ENCODE measurements around the gene HM13.
"Not testable (repeated sequence)": the region's sequence is repeated elsewhere in the genome, so short reads cannot be mapped to it uniquely, and the experiment has no call there.

The HM13 gene

DNA sequence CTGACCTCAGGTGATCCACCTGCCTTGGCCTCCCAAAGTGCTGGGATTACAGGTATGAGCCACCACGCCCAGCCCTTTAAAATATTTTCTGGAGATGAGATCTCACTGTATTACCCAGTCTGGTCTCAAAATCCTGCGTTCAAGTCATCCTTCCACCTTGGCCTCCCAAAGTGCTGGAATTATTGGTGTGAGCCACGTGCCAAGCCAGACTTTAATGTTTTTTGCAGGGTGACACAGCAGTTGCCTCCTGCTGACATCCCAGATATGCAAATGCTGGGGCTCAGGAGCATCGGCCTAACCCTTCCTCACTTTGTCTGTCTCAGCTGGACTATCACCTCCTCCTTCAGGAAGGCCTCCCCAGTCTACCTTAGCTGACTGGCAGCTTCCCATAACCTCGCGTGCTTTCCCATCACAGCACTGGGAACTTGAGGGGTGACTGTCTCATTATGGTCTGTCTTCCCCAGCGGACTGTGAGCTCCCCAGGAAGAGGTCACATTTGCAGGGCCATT, 76.5 kb downstream of the HM13 start:
- DNase-seq (ENCODE audit: low read depth): no peak

DNA sequence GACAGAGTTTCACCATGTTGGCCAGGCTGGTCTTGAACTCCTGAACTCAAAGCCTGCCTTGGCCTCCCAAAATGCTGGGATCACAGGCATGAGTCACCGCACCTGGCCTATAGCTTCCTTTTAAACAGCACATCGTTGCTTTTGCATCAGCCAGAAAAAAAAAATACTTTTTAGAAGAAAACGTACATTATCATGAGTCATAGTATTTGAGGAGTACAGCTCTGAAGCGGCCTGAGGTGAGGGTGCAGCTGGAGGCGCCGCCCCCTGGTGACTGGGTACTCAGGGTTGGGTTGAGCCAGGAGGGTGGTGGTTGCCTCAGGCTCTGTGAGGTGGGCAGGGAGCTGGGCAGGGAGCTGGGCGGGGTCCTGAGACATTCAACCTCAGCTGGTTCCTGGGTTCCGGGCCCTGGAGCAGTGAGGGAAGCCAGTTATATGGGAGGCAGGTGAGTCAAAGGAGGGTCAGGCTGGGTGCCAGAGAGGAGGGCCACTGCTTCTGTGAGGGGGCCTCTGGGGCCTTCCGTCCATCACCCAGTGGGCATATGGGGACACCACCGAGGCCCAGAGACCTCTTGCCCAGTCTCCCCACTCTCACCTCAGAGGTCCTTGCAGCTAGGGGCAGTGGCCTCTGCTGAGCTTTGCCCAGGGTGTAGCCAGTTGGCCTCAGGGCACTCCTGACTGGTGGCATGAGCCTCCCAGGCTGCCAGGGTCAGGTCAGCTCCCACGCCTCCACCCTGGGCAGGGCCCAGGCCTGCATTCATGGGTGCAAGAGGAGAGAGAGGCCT, 79.2 kb downstream of the HM13 start:
- no peak for DNase-seq (ENCODE audit: low read depth)

DNA sequence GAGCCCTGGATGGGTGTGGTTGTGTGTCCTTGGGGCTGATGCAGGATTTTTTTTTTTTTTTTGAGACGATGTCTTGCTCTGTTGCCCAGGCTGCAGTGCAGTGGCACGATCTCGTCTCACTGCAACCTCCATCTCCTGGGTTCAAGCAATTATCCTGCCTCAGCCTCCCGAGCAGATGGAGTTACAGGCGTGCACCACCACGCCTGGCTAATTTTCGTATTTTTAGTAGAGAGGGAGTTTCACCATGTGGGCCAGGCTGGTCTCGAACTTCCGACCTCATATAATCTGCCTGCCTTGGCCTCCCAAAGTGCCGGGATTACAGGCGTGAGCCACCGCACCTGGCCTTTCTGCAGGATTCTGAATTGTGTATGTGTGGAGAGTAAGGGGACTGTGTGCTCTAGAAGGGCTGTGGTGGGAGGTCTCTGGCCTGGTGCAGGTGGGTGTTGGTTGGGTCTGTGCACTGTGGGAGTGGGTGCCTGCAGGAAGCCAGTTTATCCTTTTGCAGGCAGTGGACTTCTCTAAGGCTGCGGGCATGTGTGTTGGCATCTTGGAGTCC, 79.8 kb downstream of the HM13 start:
- DNase-seq (ENCODE audit: low read depth): no peak

DNA sequence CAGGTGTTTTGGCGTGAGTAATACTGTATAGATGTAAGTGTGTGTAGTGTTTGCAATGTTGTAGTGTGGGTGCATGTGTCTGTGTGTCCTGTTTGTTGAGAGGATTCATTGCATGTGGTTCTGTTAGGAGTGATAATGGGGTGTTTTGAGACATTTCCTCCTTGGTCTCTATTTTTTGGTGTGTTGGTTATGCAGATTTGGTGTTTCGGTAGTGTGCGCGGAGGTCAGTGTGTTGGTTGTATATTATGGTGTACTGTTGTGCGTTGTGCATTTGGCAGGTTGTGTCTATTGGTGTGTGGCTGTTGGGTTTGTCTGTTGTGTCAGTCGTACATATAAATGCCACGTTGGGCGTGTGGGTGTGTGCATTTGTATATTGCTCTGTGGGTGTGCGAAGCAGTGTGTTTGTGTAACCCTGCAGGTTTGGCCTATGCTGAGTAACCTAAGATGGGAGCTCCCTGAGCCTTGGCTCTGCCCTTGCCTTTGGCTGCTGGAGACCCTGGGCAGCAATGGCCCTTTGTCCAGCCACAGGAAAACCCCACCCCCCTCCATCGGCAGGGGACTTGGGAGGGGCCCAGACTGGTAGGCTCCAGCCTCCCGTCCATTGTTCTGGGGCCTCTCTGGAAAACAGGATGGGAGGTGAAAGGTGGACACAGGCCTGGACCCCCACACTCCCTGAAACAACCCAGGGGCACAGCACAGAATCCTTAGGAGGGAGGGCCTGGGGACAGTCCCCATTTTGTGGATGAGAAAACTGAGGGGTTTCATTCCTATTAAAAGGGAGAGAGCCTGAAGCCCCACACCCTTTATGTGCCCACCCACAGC, 80.5 kb downstream of the HM13 start:
- no peak for DNase-seq (ENCODE audit: low read depth)

DNA sequence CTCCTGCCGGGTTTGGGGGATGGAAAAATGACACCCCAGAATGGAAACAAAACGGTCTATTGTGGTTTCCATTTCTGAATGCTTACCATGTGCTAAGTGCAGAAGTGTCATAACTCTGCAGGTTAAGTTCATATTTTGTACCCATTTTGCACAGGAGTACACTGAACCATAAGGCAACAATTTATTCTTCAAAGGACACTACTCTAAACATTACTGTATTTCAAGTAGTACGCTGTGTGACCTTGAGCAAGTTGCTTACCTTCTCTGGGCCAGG, 81.1 kb downstream of the HM13 start:
- DNase-seq (ENCODE audit: low read depth): no peak

DNA sequence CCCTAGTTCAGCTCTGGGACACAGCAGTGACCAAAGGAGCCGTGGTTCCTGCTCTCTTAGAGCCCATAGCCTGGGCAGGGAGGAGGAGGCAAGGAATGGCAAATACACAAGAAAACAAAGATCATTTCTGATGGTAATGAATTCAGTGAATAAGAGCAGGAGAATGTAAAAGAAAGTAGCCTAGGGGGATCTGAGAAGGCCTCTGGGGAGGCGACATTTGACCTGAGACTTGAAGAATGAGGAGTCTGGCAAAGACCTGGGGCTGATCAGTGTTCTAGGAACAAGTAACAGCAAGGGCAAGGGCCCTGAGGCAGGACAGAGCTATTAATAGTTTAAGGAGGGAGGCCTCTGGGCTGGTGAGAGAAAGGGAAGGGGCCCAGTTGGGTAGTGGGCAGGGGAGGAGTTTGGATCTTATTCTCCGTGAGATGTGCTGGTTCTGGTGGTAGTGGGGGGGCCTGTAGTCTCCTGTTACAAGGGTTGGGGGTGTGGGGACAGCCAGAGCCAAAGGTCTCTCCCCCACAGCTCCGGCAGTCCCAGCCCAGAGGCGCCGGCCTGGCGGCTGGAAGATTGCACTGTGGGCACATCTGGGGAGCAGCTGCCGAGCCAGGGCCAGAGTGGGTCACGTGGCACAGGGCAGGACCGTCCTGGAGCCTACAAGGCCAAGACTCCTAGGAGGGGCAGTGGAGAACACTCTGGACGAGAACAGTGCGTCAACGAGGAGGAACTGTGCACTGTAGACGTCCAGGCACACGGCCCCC, 81.6 kb downstream of the HM13 start:
- DNase-seq (ENCODE audit: low read depth): peak; percentile 82

DNA sequence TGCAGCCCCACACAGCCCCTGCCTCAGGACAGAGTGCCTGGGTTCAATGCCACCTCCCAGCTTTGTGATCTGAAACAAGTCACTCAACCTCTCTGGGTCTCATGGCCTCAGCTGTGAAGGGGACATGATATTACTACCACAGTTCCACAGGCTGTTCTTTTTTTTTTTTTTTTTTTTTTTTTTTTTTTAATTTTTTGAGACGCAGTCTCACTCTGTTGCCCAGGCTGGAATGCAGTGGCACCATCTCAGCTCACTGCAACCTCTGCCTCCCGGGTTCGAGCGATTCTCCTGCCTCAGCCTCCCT, 82.1 kb downstream of the HM13 start:
- not testable (repeated sequence) for DNase-seq (ENCODE audit: low read depth)

DNA sequence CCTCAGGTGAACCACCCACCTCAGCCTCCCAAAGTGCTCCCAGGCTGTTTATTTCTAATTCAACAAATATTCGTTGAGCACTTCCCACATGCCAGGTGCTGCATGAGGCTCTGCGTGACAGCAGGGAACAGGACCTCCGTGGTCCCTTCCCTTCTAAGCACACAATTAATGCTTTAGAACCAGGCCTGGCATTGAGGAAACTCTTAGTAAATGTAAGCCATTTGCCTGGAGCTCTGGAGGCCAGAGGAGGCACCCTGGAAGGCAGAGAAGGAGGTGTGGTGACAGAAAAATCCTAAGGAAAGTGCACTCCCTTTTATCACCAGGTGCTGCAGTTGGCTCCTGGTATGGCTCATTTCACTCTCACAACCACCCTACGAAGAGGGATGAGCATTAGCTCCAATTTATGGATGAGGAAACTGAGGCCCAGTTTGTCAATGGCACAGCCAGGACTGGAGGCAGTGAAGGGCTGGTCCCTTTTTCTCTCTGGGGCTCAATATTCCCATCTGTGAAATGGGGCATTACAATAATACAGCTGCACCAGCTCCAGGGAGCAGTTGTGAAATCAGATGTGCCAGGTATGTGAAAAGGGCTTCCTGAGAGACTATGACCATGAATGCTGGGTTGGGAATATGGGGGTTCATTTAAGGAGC, 82.7 kb downstream of the HM13 start:
- no peak for DNase-seq (ENCODE audit: low read depth)

DNA sequence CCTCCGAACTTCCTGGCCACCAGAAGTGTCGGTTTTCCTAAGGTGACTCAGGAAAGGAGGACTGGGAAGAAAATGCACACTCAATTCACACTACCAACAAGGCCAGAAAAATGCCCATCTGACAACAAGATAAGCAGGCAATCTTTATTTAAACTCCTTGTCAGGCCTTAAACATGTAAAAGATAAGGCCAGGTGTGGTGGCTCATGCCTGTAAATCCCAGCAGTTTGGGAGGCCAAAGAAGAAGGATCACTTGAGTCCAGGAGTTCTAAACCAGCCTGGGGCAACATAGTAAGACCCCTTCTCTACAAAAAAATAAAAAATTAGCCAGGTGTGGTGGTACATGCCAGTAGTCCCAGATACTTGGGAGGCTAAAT, 83.2 kb downstream of the HM13 start:
- DNase-seq (ENCODE audit: low read depth): no peak

DNA sequence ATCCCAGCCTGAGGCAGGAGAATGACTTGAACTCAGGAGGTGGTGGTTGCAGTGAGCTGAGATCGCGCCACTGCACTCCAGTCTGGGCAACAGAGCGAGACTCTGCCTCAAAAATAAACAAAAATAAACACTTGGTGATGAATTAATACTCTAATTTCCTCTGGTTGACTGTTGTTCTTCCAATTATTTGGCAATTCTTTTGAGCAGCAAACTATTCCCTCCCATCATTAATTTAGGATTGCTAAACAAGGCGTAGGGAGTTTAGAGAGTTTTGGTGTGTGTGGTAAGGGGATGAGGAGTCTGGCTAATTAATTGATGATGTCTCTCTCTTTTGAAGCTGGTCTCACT, 88.2 kb downstream of the HM13 start:
- DNase-seq (ENCODE audit: low read depth): no peak

DNA sequence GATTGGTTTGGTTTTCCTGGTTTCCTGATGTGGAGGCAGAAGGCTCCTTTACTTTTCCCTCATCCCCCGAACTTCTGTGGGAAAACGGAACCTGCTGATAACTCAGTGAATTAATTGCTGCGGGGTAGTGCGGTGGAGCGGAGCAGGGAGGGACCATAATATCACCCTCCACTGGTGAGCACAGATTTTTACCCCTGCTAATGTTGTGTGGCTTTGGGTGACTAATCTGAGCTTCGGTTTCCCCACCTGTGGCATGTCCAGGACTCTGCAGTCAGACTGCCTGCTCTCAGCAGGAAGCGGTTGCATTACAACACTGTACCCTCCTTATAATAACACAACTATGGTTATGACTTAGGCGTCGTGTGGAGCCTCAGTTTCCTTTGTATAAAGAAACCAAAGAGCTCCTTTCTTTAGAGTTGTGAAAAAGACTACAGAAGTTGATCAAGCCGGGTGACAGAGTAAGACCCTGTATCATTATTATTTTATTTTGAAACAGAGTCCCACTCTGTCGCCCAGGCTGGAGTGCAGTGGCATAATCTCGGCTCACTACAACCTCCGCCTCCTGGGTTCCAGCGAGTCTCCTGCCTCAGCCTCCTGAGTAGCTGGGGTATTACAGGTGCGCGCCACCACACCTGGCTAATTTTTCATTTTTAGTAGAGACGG, 88.7 kb downstream of the HM13 start:
- DNase-seq (ENCODE audit: low read depth): no peak

DNA sequence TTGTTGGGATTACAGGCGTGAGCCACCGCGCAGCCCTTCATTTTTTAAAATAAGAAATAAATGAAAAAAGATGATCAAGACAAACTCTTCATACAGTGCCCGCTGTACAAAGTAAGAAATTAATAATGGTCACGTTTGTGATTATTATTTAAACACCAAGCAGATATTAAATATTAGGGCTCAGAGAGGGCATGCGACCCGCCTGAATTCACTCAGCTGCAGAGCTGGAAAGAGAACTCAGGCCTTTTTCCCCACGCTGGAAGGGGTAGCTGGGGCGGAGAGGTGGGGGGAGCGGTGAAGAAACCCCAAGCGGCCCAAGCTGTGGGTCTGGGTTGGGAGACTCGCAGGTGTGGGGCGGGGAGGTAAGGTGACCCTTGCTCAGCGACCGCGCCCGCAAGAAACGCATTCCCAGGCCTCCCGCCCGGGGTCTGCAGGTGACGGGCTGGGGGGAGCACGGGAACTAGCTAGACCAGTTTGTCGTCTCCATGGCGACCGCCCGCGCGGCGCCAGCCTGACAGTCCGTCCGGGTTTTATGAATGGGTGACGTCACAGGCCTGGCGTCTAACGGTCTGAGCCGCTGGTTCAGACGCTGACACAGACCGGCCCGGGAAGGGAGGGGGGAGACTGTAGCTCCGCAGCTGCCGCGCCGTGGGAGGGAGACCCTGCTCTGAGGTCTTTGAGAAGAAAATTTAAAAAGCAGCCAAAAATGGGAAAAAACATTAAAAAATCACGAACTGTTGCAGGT, 89.8 kb downstream of the HM13 start:
- peak; percentile 94 for DNase-seq (ENCODE audit: low read depth)

DNA sequence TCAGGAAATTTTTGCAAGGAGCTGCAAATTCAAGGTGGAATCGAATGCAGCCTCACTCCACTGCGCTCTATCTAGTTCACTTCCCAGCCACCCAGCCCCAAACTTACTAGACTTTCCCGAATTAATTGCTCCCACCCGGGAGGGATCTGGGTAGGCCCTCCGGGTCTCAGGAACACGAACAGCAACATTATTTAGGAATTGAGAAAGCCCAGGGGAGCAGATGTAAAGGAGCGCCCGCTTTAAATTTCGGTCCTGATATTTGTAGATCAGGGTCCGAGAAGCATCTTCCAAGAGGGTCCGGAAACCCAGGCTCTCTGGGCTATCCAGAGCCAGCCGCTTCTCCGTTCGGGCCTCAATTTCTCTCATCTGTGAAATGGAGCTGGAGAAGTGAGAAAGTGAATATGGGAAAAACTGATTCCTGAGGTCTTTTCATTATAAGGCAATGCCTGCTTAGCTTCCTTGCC, 90.4 kb downstream of the HM13 start:
- no peak for DNase-seq (ENCODE audit: low read depth)

DNA sequence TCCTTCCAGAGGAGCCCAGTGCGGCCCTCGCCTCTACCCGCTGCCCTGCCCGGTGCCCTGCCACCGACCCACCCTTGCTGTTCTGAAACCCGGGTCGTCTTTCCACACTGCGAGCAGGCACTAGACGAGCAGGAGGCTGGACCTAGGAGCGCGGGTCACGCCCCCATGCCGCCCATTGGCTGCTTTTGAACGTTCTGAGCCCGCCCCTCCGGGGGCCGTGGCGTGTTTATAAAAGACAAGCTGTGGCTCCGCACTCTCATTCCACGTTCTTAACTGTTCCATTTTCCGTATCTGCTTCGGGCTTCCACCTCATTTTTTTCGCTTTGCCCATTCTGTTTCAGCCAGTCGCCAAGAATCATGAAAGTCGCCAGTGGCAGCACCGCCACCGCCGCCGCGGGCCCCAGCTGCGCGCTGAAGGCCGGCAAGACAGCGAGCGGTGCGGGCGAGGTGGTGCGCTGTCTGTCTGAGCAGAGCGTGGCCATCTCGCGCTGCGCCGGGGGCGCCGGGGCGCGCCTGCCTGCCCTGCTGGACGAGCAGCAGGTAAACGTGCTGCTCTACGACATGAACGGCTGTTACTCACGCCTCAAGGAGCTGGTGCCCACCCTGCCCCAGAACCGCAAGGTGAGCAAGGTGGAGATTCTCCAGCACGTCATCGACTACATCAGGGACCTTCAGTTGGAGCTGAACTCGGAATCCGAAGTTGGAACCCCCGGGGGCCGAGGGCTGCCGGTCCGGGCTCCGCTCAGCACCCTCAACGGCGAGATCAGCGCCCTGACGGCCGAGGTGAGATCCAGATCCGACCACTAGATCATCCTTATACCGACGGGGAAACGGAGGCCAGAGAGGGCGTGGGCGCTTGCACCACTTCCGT, 91.0 kb downstream of the HM13 start, which contains the start of gene ID1:
Gene ID1, plus strand, starts transcription at position 259 of the 871 bp plus-strand sequence. Its CDS starts 99 bp downstream, at position 358.
- DNase-seq (ENCODE audit: low read depth): peak; percentile 94

DNA sequence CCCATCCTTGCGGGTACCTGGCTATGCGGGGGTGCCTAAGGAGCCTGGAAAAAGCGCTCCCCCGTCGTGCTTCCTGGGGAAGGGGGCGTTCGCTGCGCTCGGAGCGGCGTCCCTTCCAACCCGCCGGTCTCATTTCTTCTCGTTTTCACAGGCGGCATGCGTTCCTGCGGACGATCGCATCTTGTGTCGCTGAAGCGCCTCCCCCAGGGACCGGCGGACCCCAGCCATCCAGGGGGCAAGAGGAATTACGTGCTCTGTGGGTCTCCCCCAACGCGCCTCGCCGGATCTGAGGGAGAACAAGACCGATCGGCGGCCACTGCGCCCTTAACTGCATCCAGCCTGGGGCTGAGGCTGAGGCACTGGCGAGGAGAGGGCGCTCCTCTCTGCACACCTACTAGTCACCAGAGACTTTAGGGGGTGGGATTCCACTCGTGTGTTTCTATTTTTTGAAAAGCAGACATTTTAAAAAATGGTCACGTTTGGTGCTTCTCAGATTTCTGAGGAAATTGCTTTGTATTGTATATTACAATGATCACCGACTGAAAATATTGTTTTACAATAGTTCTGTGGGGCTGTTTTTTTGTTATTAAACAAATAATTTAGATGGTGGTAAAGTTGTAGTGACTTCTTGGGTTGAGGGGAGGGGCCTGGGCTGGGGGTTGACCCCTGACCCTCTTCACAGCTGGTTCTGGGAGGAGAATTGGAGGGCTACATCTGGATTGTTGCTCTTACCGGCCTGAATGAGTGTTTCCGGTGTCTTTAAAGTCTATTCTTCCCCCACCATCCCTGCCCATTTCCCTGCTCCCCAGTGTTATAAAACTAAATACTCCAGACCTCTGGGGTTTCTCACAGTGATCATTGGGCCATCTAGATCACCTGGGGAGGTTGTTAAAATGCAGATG, 91.9 kb downstream of the HM13 start:
- DNase-seq (ENCODE audit: low read depth): no peak

DNA sequence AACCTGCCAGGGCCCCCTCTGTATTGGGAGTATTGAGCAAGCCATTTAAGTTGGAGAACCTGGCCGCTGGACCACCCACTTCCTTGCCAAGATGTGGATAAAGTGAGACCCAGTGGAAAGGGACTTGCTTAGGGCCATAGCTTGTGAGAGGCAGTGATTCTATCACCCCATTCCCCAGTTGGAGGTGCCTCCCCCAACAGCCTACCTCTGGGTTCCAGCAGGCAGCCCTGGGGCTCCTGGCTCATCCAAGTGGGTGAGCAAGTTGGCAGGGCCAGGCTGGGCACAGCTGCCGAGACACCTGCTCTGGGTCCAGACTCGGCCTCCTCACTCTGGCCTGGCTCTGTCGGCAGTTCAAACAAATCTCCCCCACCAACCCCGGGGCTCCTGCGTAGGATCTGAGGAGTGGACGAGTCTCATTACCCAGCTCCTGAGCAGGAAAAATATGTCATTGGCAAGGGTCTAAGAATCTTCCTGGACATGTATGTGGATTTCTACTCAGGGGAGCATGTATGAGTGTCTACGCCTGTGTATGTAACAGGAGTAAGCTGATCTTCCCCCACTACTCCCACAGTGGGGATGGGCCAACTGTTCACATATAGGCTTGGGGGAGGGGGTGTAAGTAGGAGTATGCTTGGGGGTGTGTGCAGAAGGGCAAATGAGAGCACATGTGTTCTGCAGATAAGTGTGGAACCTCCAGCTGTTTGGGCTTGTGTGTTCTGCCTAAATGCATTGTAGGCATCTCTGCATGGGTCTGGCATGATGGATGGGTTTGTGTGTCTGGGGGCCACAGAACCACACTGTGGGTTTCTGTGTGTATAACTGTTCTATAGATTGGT, 92.8 kb downstream of the HM13 start:
- DNase-seq (ENCODE audit: low read depth): no peak

DNA sequence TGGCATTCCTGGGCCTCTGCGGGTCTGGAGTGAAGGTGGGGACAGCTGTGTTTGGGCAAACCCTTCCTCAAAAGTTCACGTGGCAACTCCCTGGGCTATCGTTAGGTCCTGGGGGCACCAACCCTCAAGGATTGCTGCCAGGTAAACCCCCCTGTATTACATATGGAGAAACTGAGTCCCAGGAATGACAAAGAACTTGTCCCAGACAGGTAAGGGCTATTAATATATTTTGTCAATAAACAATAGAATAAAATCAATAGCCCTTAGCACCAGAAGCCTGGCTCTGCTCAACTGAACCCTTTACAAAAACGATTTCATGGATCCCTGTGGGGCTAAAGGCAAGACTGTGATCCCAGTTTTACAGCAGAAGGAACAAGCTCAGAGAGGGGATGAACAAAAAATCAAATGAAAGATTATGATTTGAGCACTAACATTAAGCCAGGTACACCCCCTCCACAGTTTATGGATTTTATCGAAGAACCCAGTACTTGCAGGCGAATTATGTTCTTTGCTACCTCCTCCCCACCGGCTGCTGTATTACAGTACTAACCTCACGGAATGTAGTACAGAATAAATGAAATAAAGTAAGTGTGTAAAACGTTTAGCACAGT, 93.5 kb downstream of the HM13 start:
- no peak for DNase-seq (ENCODE audit: low read depth)
